ENCODE results near the gene PPM1E.

Gene PPM1E

DNA sequence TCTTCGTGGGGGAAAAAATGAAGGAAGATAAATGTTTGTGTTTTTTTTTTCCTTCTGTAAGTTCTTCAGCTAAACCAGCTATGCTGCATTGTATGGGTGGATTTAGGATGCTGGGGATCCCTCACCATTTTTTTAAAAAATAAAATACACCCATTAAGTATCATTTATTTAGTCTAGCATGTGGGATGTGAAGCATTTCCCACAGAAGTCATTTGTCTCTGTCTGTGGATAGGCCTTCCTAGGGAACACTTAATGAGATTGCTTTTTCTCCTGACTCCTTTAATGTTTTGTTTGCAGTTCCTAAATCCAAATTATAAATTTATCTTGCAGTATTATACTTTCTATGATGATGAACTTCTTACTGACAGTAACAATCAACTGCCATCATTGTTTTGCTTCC lies 146.7 kb downstream of the PPM1E start:
- no peak for DNase-seq (ENCODE audit: extremely low read depth, low read depth)
- H3K4me3 ChIP-seq (replicated peaks; ENCODE audit: low read depth, low read length): no peak overlapping the region
- TF ChIP-seq, protein P1, sequence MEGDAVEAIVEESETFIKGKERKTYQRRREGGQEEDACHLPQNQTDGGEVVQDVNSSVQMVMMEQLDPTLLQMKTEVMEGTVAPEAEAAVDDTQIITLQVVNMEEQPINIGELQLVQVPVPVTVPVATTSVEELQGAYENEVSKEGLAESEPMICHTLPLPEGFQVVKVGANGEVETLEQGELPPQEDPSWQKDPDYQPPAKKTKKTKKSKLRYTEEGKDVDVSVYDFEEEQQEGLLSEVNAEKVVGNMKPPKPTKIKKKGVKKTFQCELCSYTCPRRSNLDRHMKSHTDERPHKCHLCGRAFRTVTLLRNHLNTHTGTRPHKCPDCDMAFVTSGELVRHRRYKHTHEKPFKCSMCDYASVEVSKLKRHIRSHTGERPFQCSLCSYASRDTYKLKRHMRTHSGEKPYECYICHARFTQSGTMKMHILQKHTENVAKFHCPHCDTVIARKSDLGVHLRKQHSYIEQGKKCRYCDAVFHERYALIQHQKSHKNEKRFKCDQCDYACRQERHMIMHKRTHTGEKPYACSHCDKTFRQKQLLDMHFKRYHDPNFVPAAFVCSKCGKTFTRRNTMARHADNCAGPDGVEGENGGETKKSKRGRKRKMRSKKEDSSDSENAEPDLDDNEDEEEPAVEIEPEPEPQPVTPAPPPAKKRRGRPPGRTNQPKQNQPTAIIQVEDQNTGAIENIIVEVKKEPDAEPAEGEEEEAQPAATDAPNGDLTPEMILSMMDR (IDR thresholded peaks at IDR 0.05; ENCODE audit: low read depth, low read length, missing control alignments): no peak

DNA sequence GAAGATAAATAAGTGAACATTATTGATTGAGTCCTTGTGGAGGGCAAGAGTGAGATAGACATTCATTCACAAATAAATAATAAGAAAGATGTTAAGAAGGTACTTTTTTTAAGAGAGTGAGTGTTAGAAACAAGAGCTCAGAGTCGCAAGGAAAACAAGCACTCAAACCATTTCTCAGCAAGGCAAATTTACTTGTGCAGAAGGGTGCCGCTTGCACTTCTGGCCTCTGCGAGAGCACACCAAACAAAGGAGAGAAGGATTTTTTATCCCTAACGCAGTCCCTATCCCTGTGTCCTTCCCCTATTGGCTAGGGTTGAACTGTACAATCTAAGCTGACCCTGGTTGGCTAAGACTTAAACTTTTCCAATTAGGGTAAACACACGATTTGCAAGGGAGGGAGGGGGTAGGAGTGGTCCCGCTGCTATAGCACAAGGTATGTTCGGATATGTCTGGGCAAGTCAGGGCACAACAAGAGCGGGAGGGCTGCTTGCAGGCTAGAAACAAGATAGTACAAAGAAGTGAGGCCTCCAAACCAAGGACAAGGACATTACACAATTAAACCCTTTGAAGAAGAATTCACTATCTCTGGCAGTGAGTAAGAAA lies 156.2 kb downstream of the PPM1E start:
- DNase-seq (ENCODE audit: extremely low read depth, low read depth): no peak
- TF ChIP-seq, protein P1 (IDR thresholded peaks at IDR 0.05; ENCODE audit: low read depth, low read length, missing control alignments): no peak
- no peak overlapping the region for H3K4me3 ChIP-seq (replicated peaks; ENCODE audit: low read depth, low read length)

DNA sequence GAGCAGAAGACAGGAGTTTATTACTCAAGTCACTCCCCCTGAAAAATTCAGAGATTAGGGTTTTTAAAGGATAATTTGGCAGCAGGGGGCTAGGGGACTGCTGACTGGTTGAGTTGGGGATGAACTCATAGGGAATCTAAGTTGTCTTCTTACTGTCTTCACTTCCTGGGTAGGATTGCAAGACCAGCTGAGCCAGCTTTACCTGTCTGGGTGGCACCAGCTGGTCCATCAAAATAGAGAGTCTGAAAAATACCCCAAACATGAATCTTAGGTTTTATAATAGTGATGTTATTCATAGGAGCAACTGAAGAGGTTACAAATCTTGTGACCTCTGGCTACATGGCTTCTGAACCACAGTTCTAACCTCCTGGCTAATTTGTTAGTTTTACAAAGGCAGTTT lies 157.9 kb downstream of the PPM1E start:
- no peak for DNase-seq (ENCODE audit: extremely low read depth, low read depth)
- TF ChIP-seq, protein P1 (IDR thresholded peaks at IDR 0.05; ENCODE audit: low read depth, low read length, missing control alignments): no peak
- no peak overlapping the region for H3K4me3 ChIP-seq (replicated peaks; ENCODE audit: low read depth, low read length)

DNA sequence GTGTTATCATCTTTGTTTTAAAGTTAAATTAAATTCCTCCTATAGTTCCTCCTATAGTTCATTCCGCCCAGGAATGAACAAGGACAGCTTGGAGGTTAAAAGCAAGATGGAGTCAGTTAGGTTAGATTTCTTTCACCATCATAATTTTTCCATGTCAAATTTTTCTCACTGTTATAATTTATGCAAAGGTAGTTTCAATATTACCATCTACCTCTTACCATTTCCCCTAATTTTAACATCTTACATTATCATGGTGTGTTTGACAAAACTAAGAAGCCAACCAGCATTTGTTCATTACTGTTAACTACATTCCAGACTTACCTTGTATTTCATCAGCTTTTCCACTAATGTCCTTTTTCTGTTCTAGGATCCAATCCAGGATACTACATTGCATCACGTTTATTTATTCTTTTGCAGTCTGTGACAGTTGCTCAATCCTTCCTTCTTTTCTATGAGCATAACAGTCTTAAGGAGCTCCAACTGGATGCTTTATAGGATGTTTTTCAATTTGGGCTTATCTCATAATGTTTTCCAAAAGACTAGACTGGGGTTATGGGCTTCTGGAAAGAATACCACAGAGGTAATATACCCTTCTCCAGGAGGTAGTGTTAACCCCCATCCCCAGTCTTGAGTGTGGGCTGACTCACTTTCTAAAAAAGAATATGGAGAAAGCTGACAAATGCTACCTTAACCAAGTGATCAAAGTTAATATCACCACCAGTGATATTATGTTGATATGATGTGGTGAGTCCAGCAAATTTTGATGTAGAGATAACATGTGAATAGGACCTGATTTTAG lies 158.5 kb downstream of the PPM1E start:
- TF ChIP-seq, protein P1 (IDR thresholded peaks at IDR 0.05; ENCODE audit: low read depth, low read length, missing control alignments): no peak
- H3K4me3 ChIP-seq (replicated peaks; ENCODE audit: low read depth, low read length): no peak overlapping the region
- DNase-seq (ENCODE audit: extremely low read depth, low read depth): no peak

DNA sequence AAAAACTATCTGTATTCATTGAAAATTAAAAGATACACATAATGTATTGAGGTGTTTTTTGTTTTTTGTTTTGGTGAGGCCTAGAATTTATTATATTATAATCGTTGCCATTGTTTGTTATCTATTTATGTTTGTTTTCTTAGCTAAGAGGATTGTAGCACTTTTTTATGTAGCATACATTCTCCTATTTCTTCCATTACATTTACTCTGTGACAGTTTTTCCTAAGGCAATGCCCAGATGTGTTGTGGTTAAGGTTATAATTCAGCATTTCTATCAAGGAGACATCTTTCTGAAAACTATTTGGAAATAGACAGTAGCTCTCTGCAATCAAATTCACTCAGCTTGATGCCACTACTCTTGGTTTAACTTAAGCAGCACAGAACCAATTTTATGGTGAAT lies 161.6 kb downstream of the PPM1E start:
- TF ChIP-seq, protein P1 (IDR thresholded peaks at IDR 0.05; ENCODE audit: low read depth, low read length, missing control alignments): no peak
- no peak overlapping the region for H3K4me3 ChIP-seq (replicated peaks; ENCODE audit: low read depth, low read length)
- DNase-seq (ENCODE audit: extremely low read depth, low read depth): no peak

DNA sequence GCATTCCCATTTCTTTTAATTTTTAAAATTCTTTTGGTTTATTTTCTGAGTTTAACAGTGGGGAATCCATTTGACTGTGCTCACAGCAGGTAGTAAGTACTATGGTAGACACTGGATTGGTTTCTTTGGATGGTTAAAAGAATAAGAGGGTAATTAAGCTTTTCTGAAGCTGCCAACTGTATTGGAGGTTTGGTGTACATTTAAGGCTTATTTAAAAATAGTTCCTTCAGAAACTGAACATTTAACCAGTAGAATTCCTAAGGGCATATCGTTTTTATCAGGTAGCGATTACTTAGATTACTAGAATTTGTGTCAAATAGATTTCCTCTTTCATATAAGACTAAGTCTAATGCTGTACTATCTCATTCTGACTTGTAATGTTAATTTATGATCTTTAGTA lies 162.4 kb downstream of the PPM1E start:
- no peak overlapping the region for H3K4me3 ChIP-seq (replicated peaks; ENCODE audit: low read depth, low read length)
- no peak for DNase-seq (ENCODE audit: extremely low read depth, low read depth)
- TF ChIP-seq, protein P1 (IDR thresholded peaks at IDR 0.05; ENCODE audit: low read depth, low read length, missing control alignments): no peak
